Neural progenitor cell (in vitro differentiated cells): ENCODE measurements around the gene PACRG. TPM values are rescaled to one million over a fixed set of nuclear protein-coding genes. Genes with fewer than 3 reads are reported as not detected.

Experiments used
- DNase-seq: peaks from one replicate; pipeline ENCODE4 v3.0.0-alpha.2; 2016; ENCODE audit warnings: low spot score
- H2AFZ ChIP-seq: fragments of 200-600 bp; sonication (generic); replicated peaks from 2 replicates; pipeline ENCODE4 v1.6.1; 2016; ENCODE audit warnings: antibody characterized with exemption
- H3F3A ChIP-seq: fragments of 200-600 bp; sonication (generic); 2 replicates; pipeline ENCODE4 v1.6.1; 2016; ENCODE audit warnings: antibody characterized with exemption, low read depth
- H3K27ac ChIP-seq: fragments of 200-600 bp; sonication (generic); 2 replicates; pipeline ENCODE4 v1.5.1; 2016; ENCODE audit warnings: mild to moderate bottlenecking
- H3K27me3 ChIP-seq: fragments of 200-600 bp; sonication (generic); 2 replicates; pipeline ENCODE4 v1.6.1; 2016; ENCODE audit warnings: mild to moderate bottlenecking, moderate library complexity
- H3K36me3 ChIP-seq: fragments of 200-600 bp; sonication (generic); 2 replicates; pipeline ENCODE4 v1.5.1; 2016
- H3K4me1 ChIP-seq: fragments of 200-600 bp; sonication (generic); 2 replicates; pipeline ENCODE4 v1.6.1; 2016; ENCODE audit warnings: mixed run types
- H3K4me2 ChIP-seq: fragments of 200-600 bp; sonication (generic); 2 replicates; pipeline ENCODE4 v1.6.1; 2016
- H3K4me3 ChIP-seq: fragments of 200-600 bp; sonication (generic); 2 replicates; pipeline ENCODE4 v1.5.1; 2016
- H3K79me2 ChIP-seq: fragments of 200-600 bp; sonication (generic); 2 replicates; pipeline ENCODE4 v1.6.1; 2016; ENCODE audit warnings: low read depth
- H3K9ac ChIP-seq: fragments of 200-600 bp; sonication (generic); 2 replicates; pipeline ENCODE4 v1.6.1; 2016
- H3K9me3 ChIP-seq: fragments of 200-600 bp; sonication (generic); 2 replicates; pipeline ENCODE4 v1.5.1; 2016; ENCODE audit warnings: low read depth
- H4K20me1 ChIP-seq: fragments of 200-600 bp; sonication (generic); 2 replicates; pipeline ENCODE4 v1.6.1; 2016; ENCODE audit warnings: low read depth
- H3K27ac Mint-ChIP-seq: 3 replicates; pipeline ENCODE4 v1.8.0; 2021; ENCODE audit warnings: mixed read lengths
- H3K27me3 Mint-ChIP-seq: 2 replicates; pipeline ENCODE4 v1.8.0; 2022; ENCODE audit warnings: low read depth, mild to moderate bottlenecking, inconsistent platforms, moderate library complexity, mixed read lengths; ENCODE audit not compliant: insufficient read depth
- H3K36me3 Mint-ChIP-seq: 3 replicates; pipeline ENCODE4 v1.8.0; 2021; ENCODE audit warnings: mixed read lengths
- H3K4me1 Mint-ChIP-seq: 3 replicates; pipeline ENCODE4 v1.8.0; 2021; ENCODE audit warnings: mixed read lengths
- H3K4me3 Mint-ChIP-seq: 3 replicates; pipeline ENCODE4 v1.8.0; 2021; ENCODE audit warnings: mild to moderate bottlenecking, moderate library complexity, mixed read lengths
- H3K9me3 Mint-ChIP-seq: 3 replicates; pipeline ENCODE4 v1.8.0; 2020; ENCODE audit warnings: mixed read lengths
- CTCF ChIP-seq: fragments of 200-600 bp; sonication (generic); IDR thresholded peaks from 2 replicates; pipeline ENCODE4 v1.5.1; 2017; ENCODE audit warnings: antibody characterized with exemption, mild to moderate bottlenecking
- EZH2 ChIP-seq: fragments of 200-600 bp; sonication (generic); IDR thresholded peaks from 2 replicates; pipeline ENCODE4 v1.6.1; 2017; ENCODE audit warnings: antibody characterized with exemption, mild to moderate bottlenecking, moderate library complexity
- EZH2phosphoT487 ChIP-seq: fragments of 200-600 bp; sonication (generic); IDR thresholded peaks from 2 replicates; pipeline ENCODE4 v1.6.1; 2017; ENCODE audit warnings: antibody characterized with exemption
- total RNA-seq: library from RNA; depleted of rRNA; stranded (reverse); fragments of >200 nt; gene quantifications from 2 replicates; pipeline ENCODE4 v1.2.3, GENCODE V29; 2015; ENCODE audit warnings: low replicate concordance

The PACRG gene
- total RNA-seq, 1 donor from 2014 or later, result 0.30 TPM

- H3K4me2 ChIP-seq, result peak overlapping the region; percentile 4
- H3F3A ChIP-seq, result peaks cover 27% of the 10 kb centered on the region
- TF ChIP-seq CTCF, result no peak
- no peak for TF ChIP-seq EZH2phosphoT487
- no peak for TF ChIP-seq EZH2
- peaks cover 2% of the 10 kb centered on the region for H3K36me3 Mint-ChIP-seq
- no peaks in the 10 kb centered on the region for H3K27me3 ChIP-seq
- peak; percentile 23 for DNase-seq
- peak overlapping the region; percentile 80 for H3K27ac Mint-ChIP-seq
- H3K4me1 ChIP-seq, result peaks cover 41% of the 10 kb centered on the region
- H3K36me3 ChIP-seq, result no peaks in the 10 kb centered on the region
- no peak overlapping the region for H3K27ac ChIP-seq
- no peaks in the 10 kb centered on the region for H3K79me2 ChIP-seq
- no peak overlapping the region for H3K4me3 ChIP-seq
- H3K9me3 Mint-ChIP-seq, result peaks cover 11% of the 10 kb centered on the region
- H3K4me3 Mint-ChIP-seq, result no peak overlapping the region
- H3K9me3 ChIP-seq, result no peaks in the 10 kb centered on the region
- peak overlapping the region; percentile 87 for H2AFZ ChIP-seq
- no peaks in the 10 kb centered on the region for H3K27me3 Mint-ChIP-seq
- no peaks in the 10 kb centered on the region for H4K20me1 ChIP-seq
- peaks cover 57% of the 10 kb centered on the region for H3K4me1 Mint-ChIP-seq
- no peak overlapping the region for H3K9ac ChIP-seq
These were observed 127.0 kb downstream of the PACRG start for GRCh38 chr6:162854734-162855191.

GRCh38 chr6:162856885-162857284 is 129.1 kb downstream of the PACRG start:
- Histone ChIP-seq H3K27me3 (no peaks in the 10 kb centered on the region), H3F3A (peaks cover 27% of the 10 kb centered on the region), H3K27ac (peak overlapping the region; percentile 66), H3K4me1 (peaks cover 41% of the 10 kb centered on the region), H2AFZ (peak overlapping the region; percentile 35), H3K36me3 (no peaks in the 10 kb centered on the region), H4K20me1 (no peaks in the 10 kb centered on the region), H3K79me2 (no peaks in the 10 kb centered on the region), H3K9ac (no peak overlapping the region), H3K4me2 (peak overlapping the region; percentile 77), H3K4me3 (peak overlapping the region; percentile 33), H3K9me3 (no peaks in the 10 kb centered on the region)
- no peak for TF ChIP-seq EZH2phosphoT487
- TF ChIP-seq EZH2, result no peak
- TF ChIP-seq CTCF, result peak; percentile 76
- Mint-ChIP-seq H3K9me3 (peaks cover 11% of the 10 kb centered on the region), H3K27ac (peak overlapping the region; percentile 98), H3K4me1 (peaks cover 50% of the 10 kb centered on the region), H3K4me3 (peak overlapping the region; percentile 80), H3K36me3 (peaks cover 2% of the 10 kb centered on the region), H3K27me3 (peaks cover 4% of the 10 kb centered on the region)
- DNase-seq, result peak; percentile 88

GRCh38 chr6:162857326-162857725 is 129.6 kb downstream of the PACRG start:
- Histone ChIP-seq H3K9ac (no peak overlapping the region), H3K4me1 (peaks cover 38% of the 10 kb centered on the region), H3K27me3 (no peaks in the 10 kb centered on the region), H4K20me1 (no peaks in the 10 kb centered on the region), H3K79me2 (no peaks in the 10 kb centered on the region), H3K36me3 (no peaks in the 10 kb centered on the region), H3K27ac (peak overlapping the region; percentile 66), H3K9me3 (no peaks in the 10 kb centered on the region), H3K4me3 (peak overlapping the region; percentile 33), H2AFZ (peak overlapping the region; percentile 35), H3K4me2 (peak overlapping the region; percentile 77), H3F3A (peaks cover 26% of the 10 kb centered on the region)
- TF ChIP-seq CTCF, result no peak
- no peak for TF ChIP-seq EZH2
- no peak for TF ChIP-seq EZH2phosphoT487
- Mint-ChIP-seq H3K9me3 (peaks cover 11% of the 10 kb centered on the region), H3K27ac (peak overlapping the region; percentile 98), H3K36me3 (peaks cover 2% of the 10 kb centered on the region), H3K4me1 (peaks cover 47% of the 10 kb centered on the region), H3K4me3 (peak overlapping the region; percentile 80), H3K27me3 (peaks cover 8% of the 10 kb centered on the region)
- peak; percentile 29 for DNase-seq
